Mesenteric fat pad (tissue), 1 donor: ENCODE measurements around the gene C2orf49. TPM values are rescaled to one million over a fixed set of nuclear protein-coding genes. Genes with fewer than 3 reads are reported as not detected.

Experiments
- DNase-seq: peaks from one replicate; pipeline ENCODE4 v3.0.0-alpha.2; 2020; ENCODE audit warnings: low spot score
- total RNA-seq: library from RNA; stranded (reverse); fragmentation: NEBNext Ultra II Directional; extraction: Animal tissue kit (Norgen Biotek cat#: 25700); gene quantifications from one replicate; pipeline ENCODE4 v1.2.1, GENCODE V29; 2021
- donor health status: DM: yes; HTN: yes; CAD: no.

Gene C2orf49
- total RNA-seq, 1 donor from 2014 or later, result 12.8 TPM

- no peak for DNase-seq
Observed at GRCh38 chr2:105381101-105381668, 43.8 kb downstream of the C2orf49 start.

GRCh38 chr2:105382177-105382576, 44.8 kb downstream of the C2orf49 start:
- DNase-seq, result no peak

- peak; percentile 16 for DNase-seq
Observed at GRCh38 chr2:105383432-105384166, 46.3 kb downstream of the C2orf49 start.

- no peak for DNase-seq
Observed at GRCh38 chr2:105384216-105384615, 46.9 kb downstream of the C2orf49 start.

GRCh38 chr2:105384861-105385260, 47.5 kb downstream of the C2orf49 start:
- no peak for DNase-seq

GRCh38 chr2:105385731-105386540, 48.6 kb downstream of the C2orf49 start:
- DNase-seq, result peak; percentile 71

- no peak for DNase-seq
Observed at GRCh38 chr2:105387225-105387624, 49.9 kb downstream of the C2orf49 start.

- DNase-seq, result peak; percentile 6
Observed at GRCh38 chr2:105388971-105389381, 51.6 kb downstream of the C2orf49 start.

GRCh38 chr2:105390454-105390853, 53.1 kb downstream of the C2orf49 start:
- DNase-seq, result no peak

GRCh38 chr2:105391058-105391627, 53.8 kb downstream of the C2orf49 start:
- peak; percentile 57 for DNase-seq

- DNase-seq, result peak; percentile 55
Observed at GRCh38 chr2:105391763-105392662, 54.7 kb downstream of the C2orf49 start.

GRCh38 chr2:105393373-105394055, 56.2 kb downstream of the C2orf49 start:
- peak; percentile 80 for DNase-seq

GRCh38 chr2:105394951-105395611, 57.7 kb downstream of the C2orf49 start:
- no peak for DNase-seq

GRCh38 chr2:105395691-105396090, 58.4 kb downstream of the C2orf49 start:
- no peak for DNase-seq

GRCh38 chr2:105396254-105397024, 59.1 kb downstream of the C2orf49 start:
- no peak for DNase-seq

GRCh38 chr2:105397025-105397722, 59.8 kb downstream of the C2orf49 start:
- no peak for DNase-seq

GRCh38 chr2:105397953-105398335, 60.6 kb downstream of the C2orf49 start:
- DNase-seq, result no peak
